Stimulated activated CD8-positive, alpha-beta memory T cell treated with anti-CD3 and anti-CD28 coated beads, Interleukin-2, amount 100 ng/mL, for 1 hour (primary cell): Measurements from ENCODE around the gene BLOC1S6.
A peak's percentile ranks its signal among the peaks of the same experiment; 100 is the strongest.

Experiments used
- DNase-seq, 2 donors: peaks; one replicate each; pipeline ENCODE4 v3.0.0-alpha.2; 2020; ENCODE audit warnings: low read depth in 2 of 2

BLOC1S6 gene, protein sequence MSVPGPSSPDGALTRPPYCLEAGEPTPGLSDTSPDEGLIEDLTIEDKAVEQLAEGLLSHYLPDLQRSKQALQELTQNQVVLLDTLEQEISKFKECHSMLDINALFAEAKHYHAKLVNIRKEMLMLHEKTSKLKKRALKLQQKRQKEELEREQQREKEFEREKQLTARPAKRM

DNA sequence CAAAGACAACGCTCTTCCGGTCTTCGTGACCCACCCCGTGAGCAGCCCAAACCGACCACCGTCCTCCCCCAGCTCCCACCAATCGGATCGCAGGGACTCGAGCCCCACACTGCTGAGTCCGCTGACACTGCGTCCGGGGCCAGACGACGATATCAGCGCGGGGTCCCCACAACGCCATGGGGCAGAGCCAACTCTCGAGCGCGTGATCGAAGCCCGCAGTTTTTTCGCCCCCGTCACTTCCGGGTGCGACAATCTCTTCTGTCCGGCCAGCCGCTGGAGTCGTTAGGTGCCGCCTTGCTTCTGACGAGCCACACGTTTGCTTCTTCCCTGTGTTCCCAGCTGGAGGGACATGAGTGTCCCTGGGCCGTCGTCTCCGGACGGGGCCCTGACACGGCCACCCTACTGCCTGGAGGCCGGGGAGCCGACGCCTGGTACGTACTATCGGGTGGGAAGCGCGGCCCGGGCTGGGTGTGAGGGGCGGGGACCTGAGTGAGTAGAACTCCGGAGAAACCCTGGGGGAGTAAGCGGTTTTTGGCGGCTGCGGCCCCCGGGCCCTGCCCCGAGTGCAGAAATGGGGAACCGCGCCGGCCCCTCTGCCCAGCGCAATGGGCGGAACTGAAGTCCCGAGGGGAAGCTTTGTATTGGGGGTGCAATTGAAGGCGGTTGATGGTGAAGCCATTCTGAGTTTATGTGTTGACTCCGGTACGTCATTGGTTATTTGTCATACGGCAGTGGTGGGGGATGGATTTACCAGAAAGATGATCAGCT is at the start of gene BLOC1S6:
BLOC1S6 (plus strand) TSS at position 285 of the 768 bp plus-strand sequence; CDS start at position 350, 65 bp downstream.
- peak; percentile 72 to 81 for DNase-seq

DNA sequence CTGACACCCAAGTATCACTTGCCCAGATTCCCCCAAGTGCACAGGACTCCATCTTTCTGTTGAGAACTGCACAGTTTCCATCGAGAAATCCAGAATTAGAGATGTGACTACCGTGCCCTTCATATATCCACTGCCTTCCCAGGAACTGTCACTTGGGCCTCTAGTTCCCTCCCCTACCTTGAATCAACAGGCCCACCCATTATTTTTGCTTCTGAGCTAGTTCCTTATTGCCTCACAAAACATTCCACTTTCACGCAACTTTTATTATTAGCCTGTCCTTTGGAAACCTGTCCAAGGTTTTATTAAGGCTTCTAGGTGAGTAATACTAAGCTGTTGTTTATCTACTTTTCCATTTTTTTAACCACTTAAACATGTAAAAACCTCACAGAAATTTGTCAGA is 47.5 kb upstream of the BLOC1S6 start:
- no peak for DNase-seq

DNA sequence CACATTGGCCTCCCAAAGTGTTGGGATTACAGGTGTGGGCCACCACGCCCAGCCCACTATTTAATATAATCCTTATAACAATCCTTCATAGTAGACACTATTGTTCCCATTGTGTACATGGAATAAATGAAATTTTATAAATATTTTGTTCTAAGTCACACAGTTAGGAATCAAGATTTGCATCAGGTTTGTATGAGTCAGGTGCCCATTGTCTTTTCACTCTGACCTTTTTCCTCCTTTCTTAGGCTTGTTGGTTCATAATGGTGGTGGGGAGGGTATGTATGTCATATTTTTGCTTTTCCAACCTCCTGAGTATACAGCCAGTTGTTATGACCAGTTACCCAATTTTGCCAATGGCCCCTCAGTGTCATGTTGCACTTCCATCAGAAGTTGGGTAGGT is 46.6 kb upstream of the BLOC1S6 start:
- DNase-seq, result no peak

DNA sequence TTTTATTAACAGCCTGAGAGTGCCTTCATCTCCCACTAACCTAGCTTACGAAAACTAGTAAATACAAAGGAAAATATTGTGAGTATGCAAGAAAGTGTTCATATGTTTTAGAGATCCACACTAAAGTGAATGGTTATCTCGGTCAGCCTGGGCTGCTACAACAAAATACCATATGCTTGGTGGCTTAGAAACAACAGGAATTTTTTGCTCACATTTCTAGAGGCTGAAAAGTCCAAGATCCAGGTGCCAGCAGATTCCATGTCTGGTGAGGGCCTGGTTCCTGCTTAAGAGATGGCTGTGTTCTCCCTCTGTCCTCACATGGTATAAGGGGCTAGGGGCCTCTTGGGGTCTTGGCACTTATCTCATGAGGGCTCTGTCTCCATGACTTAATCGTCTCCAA is 44.1 kb upstream of the BLOC1S6 start:
- no peak for DNase-seq

DNA sequence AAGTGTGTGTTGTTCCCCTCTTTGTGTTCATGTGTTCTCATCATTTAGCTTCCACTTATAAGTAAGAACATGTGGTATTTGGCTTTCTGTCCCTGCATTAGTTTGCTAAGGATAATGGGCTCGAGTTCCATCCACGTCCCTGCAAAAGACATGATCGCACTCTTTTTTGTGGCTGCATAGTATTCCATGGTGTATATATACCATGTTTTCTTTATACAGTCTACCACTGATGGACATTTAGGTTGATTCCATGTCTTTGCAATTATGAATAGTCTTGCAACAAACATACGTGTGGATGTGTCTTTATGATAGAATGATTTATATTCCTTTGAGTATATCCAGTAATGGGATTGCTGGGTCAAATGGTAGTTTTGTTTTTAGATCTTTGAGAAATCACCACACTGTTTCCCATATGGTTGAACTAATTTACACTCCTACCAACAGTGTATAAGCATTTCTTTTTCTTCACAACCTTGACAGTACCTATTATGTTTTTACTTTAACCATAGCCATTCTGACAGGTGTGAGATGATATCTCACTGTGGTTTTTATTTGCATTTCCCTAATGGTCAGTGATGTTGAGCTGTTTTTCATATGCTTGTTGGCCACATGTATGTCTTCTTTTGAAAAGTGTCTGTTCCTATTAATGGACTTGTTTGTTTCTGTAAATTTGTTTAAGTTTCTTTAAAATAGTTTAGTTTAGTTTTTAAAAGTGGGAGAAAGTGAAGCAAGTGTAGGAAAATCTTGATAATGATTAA is 42.7 kb upstream of the BLOC1S6 start:
- DNase-seq, result no peak

DNA sequence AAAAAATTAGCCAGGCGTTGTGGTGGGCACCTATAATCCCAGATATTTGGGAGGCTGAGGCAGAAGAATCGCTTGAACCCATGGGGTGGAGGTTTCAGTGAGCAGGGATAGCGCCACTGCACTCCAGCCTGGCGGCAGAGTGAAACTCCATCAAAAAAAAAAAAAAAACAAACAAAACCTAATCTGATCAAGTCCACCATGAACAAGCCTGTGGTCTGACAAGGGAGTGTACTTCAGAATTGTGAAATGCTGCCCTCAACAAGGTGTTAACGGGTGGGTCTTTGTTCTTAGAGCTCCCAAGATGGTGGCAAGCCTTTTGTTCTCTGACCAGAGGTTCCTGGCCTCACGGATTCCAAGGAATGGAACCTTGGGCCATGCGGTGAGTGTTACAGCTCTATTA is 40.4 kb upstream of the BLOC1S6 start:
- no peak for DNase-seq

DNA sequence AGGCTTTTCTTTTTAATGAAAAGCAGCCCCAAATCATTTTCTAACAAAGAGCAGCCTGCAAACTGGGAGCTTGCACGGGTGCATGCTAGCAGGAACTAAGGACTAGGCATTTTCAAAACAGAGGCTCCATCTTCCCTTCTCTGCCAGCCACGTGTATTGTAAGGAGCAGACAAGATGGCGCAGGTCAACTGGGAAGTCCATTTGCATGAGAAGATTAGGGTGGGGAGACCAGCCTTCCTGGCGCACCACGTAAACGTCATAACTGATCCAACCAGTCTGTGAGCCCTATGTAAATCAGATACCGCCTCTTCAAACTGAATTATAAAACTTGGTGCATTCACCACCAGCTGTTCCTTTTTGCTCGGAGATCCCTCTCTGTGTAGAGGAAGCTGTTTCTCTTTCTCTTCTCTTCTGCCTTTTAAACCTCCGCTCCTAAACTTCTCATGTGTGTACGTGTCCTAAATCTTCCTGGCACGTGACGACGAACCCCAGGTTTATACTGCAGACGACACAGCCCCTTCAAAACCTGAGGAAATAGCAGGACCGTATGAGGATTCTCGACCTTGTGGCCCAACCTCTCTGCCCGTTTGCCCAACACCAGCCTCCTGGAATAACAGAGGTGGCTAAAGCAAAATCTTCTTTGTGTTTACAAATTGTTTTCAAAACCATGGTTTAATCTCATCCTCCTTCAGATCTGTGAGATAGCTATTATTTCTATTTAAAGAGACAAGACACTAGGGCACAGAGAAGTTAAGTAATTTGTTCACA is 38.2 kb upstream of the BLOC1S6 start:
- DNase-seq, result no peak

DNA sequence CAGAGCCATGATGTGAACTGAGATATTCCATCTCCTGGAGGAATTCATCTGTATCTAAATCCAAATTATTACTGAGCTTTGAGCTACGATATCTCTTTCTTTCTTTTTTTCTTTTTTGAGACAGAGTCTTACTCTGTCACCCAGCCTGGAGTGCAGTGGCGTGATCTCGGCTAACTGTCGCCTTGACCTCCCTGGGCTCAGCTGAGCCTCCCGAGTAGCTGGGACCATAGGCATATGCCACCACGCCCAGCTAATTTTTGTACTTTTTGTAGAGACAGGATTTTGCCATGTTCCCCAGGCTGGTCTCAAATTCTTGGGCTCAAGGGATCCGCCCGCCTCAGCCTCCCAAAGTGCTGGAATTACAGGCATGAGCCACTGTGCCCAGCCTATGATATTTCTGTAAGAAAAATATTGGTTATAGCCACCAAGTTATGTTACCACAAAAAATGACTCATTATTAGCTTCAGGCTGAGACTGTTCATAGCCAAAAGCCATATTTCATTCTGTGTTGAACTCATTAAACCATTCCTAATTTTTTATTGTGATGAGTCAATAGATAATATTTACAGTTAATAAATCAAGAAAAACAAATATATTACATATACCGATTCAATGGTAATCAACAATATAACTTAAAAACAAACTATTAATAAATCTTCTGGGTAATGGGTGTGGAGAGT is 37.5 kb upstream of the BLOC1S6 start:
- DNase-seq, result no peak

DNA sequence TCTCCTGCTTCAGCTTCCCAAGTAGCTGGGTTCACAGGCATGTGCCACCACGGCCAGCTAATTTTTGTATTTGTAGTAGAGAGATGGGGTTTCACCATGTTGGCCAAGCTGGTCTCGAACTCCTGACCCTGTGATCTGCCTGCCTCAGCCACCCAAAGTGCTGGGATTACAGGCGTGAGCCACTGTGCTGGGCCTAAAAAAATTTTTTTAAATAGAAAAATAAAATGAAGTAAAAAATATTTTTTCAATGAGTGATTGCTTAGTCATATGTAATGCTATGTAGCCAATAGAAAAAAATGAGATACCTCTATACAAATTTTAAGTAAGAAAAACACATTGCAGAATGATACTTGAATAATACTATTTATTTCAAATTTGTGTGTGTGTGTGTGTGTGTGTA is 36.7 kb upstream of the BLOC1S6 start:
- no peak for DNase-seq

DNA sequence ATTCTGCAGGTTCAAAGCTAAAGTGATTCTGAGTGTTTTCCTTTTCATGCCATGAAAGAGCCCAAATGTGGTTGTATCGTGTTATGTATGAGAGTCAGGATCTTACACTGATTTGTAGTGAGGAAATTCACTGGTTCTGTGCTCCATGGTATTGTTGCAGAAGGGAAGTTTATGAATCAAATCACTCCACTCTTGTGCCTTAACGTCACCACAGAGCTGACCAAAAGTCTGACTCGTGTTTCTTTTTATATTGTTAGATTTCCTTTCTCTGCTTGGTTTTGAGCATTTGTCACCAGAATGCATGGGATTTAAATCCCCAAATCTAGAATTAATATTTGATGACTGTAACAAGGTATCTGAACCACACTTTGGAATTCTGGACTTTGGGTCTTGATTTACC is 35.5 kb upstream of the BLOC1S6 start:
- DNase-seq, result no peak

DNA sequence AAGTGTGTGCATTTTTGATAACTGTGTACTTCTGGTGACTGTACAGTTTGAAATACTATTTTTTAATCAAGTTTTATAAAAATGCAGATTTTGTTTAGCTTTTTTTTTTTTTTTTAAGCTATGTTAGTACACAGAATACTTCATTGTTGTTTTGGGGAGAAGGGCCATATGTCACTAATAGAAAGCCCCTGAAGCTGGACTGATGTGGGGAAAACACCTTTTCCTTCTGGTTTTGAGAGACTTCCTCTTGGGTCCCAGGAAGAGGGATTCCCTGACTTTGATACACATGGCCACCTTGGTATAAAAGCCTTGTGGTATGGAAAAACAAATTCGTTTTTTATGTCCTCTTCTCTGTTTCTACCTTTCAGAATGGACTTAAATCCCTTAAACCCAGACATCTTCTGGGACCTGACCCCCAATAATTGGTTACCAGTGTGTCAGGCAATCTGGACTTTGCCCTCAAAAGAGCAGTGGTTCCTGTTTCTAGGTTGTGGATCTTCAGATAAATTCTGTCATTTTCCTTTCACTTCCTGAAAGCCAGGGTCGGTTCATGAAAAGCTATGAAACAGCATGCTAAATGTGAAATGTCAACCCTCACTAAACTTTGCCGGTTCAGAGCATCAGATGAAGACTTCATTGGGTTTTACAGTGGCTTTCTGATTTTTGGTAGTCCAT is 31.1 kb upstream of the BLOC1S6 start:
- no peak for DNase-seq

DNA sequence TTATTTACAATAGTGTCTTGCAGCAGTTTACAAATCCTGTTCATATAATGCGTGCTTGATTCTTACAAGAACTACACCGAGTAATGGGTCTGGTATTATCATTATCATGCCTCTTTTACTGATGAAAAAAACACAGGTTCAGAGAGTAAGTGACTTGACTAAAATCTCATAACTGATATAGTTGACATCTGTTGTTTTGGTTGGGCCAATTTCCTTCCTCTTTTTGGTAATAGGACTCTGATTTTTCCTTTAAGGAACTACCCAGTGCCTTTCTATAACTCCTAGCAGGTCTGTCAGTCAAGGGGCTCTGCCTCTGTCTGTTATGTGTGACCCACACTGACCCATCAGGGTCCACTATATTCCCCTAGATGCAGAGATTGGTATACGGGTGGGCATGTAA is 14.6 kb upstream of the BLOC1S6 start:
- DNase-seq, result no peak

DNA sequence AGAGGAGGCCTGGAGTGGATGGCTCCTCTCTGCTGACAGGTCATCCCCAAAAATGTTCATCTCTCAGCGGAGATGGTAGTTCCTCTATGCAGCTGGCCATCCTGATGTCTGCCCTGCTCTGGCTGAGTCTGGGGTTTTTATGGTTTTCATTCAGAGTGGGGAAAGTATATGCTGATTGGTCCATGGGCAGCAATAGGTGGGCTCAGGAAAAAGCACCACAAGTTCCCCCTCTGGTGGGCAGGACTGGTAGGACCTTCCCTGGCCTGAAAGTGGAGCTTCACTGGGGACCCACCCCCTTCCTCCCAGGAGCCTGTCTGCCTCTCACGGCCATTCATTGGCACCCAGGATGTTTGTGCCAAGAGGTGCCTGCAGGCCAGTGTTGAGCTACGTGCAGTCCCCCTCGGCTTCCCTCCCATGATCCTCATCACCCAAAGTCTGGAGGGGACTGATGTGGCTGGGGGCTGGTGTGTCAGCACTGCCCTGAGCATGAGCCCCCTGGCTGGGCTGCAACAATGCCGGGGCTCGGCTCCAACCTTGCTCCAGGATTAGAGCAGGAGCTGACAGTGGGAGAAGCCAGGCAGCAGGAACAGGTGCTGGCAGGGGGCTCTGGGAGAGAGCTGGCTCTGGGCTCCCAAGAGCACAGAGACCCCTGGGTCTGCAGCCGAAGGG is 13.1 kb upstream of the BLOC1S6 start:
- peak in 1 of 2 donors; percentile 1 for DNase-seq

DNA sequence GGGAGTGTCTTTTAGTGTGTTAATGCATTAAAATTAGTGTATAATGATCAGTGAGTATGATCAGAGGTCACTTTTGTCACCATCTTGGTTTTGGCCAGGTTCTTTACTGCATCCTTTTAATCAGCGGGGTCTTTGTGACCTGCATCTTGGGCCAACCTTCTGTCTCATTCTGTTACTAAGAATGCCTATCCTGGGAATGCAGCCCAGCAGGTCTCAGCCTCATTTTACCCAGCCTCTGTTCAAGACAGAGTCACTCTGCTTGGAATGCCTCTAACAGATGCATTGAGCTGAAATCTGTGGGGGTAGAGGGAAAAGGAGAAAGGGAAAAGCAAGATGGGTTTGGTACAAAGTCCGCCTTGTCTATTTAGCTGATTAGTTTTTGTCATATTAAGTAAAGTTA is 5.3 kb upstream of the BLOC1S6 start:
- no peak for DNase-seq

DNA sequence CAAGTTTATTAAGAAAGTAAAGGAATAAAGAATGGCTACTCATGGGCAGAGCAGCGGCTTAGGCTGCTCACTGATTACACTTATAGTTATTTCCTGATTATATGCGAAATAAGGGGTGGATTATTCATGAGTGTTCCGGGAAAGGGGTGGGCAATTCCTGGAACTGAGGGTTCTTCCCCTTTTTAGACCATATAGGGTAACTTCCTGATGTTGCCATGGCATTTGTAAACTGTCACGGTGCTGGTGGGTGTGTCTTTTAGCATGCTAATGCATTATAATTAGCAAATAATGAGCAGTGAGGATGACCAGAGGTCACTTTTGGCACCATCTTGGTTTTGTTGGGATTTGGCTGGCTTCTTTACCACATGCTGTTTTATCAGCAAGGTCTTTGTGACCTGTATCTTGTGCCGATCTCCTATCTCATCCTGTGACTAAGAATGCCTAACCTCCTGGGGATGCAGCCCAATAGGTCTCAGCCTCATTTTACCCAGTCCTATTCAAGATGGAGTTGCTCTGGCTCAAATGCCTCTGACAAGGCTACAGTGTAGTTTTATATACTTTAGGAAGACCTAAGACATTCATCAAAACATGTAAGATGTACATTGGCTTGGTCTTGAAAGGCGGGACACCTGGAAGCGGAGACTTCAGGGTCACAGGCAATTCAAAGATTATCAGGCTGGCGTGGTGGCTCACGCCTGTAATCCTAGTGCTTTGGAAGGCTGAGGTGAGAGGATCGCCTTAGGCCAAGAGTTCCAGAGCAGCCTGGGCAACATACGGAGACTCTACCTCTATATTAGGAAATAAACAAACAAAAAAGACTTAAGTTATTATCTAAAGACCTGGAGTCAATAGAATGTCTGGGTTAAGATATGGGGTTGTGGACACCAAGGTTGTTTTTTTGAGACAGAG is 3.2 kb upstream of the BLOC1S6 start:
- DNase-seq, result no peak

DNA sequence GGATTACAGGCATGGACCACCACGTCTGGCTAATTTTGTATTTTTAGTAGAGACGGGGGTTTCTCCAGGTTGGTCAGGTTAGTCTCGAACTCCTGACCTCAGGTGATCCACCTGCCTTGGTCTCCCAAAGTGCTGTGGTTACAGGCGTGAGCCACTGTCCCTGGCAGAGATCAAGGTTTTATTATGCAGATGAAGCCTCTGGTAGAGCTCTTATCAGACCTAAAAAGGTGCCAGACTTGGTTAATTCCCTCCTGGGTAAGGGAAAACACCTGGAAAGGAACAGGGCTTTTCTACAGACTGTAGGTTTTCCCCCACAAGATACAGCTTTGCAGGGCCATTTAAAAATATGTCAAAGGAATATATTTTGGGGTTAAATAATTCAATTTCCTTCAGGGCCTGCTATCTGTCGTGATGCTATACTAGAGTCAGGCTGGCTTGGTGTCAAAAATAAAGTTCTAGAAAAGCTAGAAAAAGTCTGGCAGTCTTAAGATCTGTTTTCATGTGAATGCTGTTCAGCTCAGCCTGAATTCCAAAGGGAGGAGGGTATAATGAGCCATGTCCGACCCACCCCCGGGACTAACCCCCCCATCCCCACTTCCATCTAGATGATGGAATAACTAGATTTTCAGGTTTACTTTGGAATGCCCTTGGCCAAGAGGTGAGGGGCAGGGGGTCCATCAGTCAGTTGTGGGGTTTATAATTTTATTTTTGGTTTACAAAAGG is 1.9 kb upstream of the BLOC1S6 start:
- no peak for DNase-seq

DNA sequence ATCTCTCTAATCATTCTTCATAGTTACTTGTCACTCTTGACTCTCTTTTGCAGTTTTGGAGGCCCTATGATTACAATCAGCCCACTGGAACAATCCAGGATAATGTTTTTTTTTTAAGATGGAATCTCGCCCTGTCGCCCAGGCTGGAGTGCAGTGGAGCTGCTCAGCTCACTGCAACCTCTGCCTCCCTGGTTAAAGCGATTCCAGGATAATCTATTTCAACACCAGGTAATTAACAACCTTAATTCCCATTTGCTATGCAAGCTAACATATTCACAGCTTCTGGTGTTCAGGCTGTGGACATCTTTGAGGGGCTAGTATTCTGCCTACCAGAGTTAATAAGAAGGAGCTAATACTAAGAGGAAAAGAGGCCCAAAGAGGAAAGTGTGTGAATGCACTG is 1.1 kb upstream of the BLOC1S6 start:
- DNase-seq, result no peak

DNA sequence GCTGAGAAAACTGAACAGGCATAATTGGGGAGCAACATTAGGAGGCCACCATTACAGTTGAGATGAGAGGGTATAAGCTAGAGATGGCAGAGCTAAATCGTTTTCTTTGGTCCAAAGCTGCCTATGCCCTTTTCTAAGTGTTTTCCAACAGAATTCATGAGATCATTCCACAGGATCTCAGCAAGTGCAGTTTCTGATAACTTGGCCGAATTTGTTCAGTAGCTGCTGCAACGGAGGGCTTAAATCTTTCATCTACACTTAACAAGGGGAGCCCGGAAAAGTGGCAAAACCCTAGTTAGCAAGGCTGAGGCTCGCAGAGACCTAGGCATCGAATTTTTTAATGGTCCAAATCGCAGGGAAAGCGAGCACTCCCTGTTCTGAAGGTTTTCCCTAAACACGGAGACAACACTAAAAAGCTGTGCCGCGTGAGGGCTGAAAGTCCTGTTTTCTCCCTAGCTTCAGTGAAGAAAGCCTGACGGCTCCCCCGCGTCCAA is 531 bp upstream of the BLOC1S6 start:
- no peak for DNase-seq

DNA sequence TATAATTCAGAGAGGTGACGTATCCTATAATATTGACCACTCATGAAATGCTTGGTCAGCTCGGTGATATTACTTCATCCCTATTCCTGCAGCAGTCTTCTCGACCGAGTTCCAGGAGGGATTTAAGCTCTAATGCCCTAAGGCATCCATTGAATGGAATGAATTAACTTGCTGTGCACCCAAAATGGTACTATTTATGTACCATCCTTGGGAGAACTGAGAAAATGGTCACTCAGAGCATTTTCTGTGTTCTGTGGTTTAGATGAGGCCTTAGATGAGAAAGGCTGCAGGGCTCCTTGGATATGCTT is 638 bp downstream of the BLOC1S6 start:
- DNase-seq, result no peak
